Natural killer cell treated with Interleukin-12 subunit alpha and Interleukin-12 subunit beta and Interleukin-15 and Interleukin-18, amount 100 ng/mL, for 72 hours (primary cell): ENCODE data around the gene PDIA2. TPM values are rescaled to one million over a fixed set of nuclear protein-coding genes. Genes with fewer than 3 reads are reported as not detected.

ENCODE experiments used
- ATAC-seq, 2 donors: fragments of 150-1000 bp; cut with Tn5 transposase in 1 of 2; sonication (Bioruptor Pico), chemical (Tn5 transposase) in 1 of 2; 2 replicates each; pipeline ENCODE4 v1.10.0; 2021
- DNase-seq: peaks from one replicate; pipeline ENCODE4 v3.0.0; 2022; ENCODE audit warnings: low spot score
- H3K27ac Mint-ChIP-seq, 2 donors: 1 replicate in 1 of 2; 2 replicates in 1 of 2; pipeline ENCODE4 v1.8.0; 2022; ENCODE audit warnings: mixed read lengths in 2 of 2, mild to moderate bottlenecking in 1 of 2, moderate library complexity in 1 of 2
- H3K27me3 Mint-ChIP-seq, 2 donors: 1 replicate in 1 of 2; 2 replicates in 1 of 2; pipeline ENCODE4 v1.8.0; 2022; ENCODE audit warnings: mixed read lengths in 2 of 2
- H3K36me3 Mint-ChIP-seq: one replicate; pipeline ENCODE4 v1.8.0; 2022; ENCODE audit warnings: mixed read lengths
- H3K4me1 Mint-ChIP-seq, 2 donors: 1 replicate in 1 of 2; 2 replicates in 1 of 2; pipeline ENCODE4 v1.8.0; 2022; ENCODE audit warnings: low read depth in 2 of 2, mixed read lengths in 2 of 2, mild to moderate bottlenecking in 1 of 2
- H3K4me3 Mint-ChIP-seq: one replicate; pipeline ENCODE4 v1.8.0; 2022; ENCODE audit warnings: mixed read lengths
- H3K9me3 Mint-ChIP-seq: 2 replicates; pipeline ENCODE4 v1.8.0; 2022; ENCODE audit warnings: mixed read lengths
- total RNA-seq, 2 donors: library from RNA; stranded (reverse); gene quantifications; one replicate each; pipeline ENCODE4 v1.2.3, GENCODE V29; 2022

PDIA2 gene
- total RNA-seq = not detected

- H3K27ac Mint-ChIP-seq = no peak within 1 kb of the TSS
- ATAC-seq (no peak), DNase-seq (no peak)
- no peaks in the 10 kb centered on the region for H3K9me3 Mint-ChIP-seq
- H3K27me3 Mint-ChIP-seq = no peaks in the 10 kb centered on the region
- H3K4me1 Mint-ChIP-seq = peaks cover 6 to 7% of the 10 kb centered on the region in 2 donors
- H3K4me3 Mint-ChIP-seq = no peak within 1 kb of the TSS
- H3K36me3 Mint-ChIP-seq = no peaks in the 10 kb centered on the region
Observed at GRCh38 chr16:283033-283805, at the start of gene PDIA2. TSS of gene PDIA2 (plus strand) at chr16:283164. CDS start at chr16:283170, 6 bp downstream.

GRCh38 chr16:234468-235305 is 48.3 kb upstream of the PDIA2 start, which contains the start of gene FAM234A:
TSS of gene FAM234A (plus strand) at chr16:234821. CDS start at chr16:254414, 19,593 bp downstream.
- H3K9me3 Mint-ChIP-seq = no peaks in the 10 kb centered on the region
- peaks cover 12 to 16% of the 10 kb centered on the region in 2 donors for H3K4me1 Mint-ChIP-seq
- H3K4me3 Mint-ChIP-seq = peak within 1 kb of the TSS; percentile 100
- no peaks in the 10 kb centered on the region for H3K36me3 Mint-ChIP-seq
- no peaks in the 10 kb centered on the region for H3K27me3 Mint-ChIP-seq
- DNase-seq = peak; percentile 95
- ATAC-seq = peak; percentile 93 to 95
- H3K27ac Mint-ChIP-seq = peak within 1 kb of the TSS; percentile 91 to 95

GRCh38 chr16:239948-240277 is 43.1 kb upstream of the PDIA2 start:
- Mint-ChIP-seq H3K27me3 (no peaks in the 10 kb centered on the region), H3K4me3 (no peak overlapping the region), H3K27ac (no peak overlapping the region), H3K9me3 (no peaks in the 10 kb centered on the region), H3K4me1 (peaks cover 13 to 27% of the 10 kb centered on the region in 2 donors), H3K36me3 (no peaks in the 10 kb centered on the region)
- DNase-seq = no peak
- ATAC-seq = no peak

DNA sequence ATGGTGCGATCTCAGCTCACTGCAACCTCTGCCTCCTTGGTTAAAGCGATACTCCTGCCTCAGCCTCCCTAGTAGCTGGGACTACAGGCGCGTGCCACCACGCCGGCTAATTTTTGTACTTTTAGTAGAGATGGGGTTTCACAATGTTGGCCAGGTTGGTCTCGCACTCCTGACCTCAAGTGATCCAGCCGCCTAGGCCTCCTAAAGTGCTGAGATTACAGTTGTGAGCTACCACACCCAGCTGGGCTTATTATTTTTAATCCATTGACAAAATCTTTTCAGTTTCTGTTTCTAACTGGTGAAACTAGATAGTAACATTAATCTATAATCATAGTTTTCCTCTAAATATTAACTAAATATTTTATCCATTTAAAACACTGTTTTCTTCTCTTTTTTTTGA is 42.4 kb upstream of the PDIA2 start:
- Mint-ChIP-seq H3K4me1 (peaks cover 7 to 23% of the 10 kb centered on the region in 2 donors), H3K36me3 (no peaks in the 10 kb centered on the region), H3K27ac (no peak overlapping the region), H3K27me3 (no peaks in the 10 kb centered on the region), H3K9me3 (no peaks in the 10 kb centered on the region), H3K4me3 (no peak overlapping the region)
- no peak for ATAC-seq
- DNase-seq = no peak

GRCh38 chr16:242281-242680 is 40.7 kb upstream of the PDIA2 start:
- H3K9me3 Mint-ChIP-seq = no peaks in the 10 kb centered on the region
- H3K27ac Mint-ChIP-seq = no peak overlapping the region
- DNase-seq = no peak
- H3K36me3 Mint-ChIP-seq = no peaks in the 10 kb centered on the region
- H3K4me3 Mint-ChIP-seq = no peak overlapping the region
- ATAC-seq = no peak
- peaks cover 11 to 27% of the 10 kb centered on the region in 2 donors for H3K4me1 Mint-ChIP-seq
- H3K27me3 Mint-ChIP-seq = no peaks in the 10 kb centered on the region

GRCh38 chr16:243348-243747 is 39.6 kb upstream of the PDIA2 start:
- Mint-ChIP-seq H3K27ac (no peak overlapping the region), H3K4me3 (no peak overlapping the region), H3K27me3 (no peaks in the 10 kb centered on the region), H3K36me3 (no peaks in the 10 kb centered on the region), H3K4me1 (peaks cover 11 to 27% of the 10 kb centered on the region in 2 donors), H3K9me3 (no peaks in the 10 kb centered on the region)
- DNase-seq (no peak), ATAC-seq (no peak)

- Mint-ChIP-seq H3K4me3 (no peak overlapping the region), H3K27me3 (no peaks in the 10 kb centered on the region), H3K4me1 (peaks cover 11 to 21% of the 10 kb centered on the region in 2 donors), H3K9me3 (no peaks in the 10 kb centered on the region), H3K36me3 (no peaks in the 10 kb centered on the region), H3K27ac (no peak overlapping the region)
- no peak for ATAC-seq
- no peak for DNase-seq
Observed at GRCh38 chr16:245105-245504, 37.9 kb upstream of the PDIA2 start.

DNA sequence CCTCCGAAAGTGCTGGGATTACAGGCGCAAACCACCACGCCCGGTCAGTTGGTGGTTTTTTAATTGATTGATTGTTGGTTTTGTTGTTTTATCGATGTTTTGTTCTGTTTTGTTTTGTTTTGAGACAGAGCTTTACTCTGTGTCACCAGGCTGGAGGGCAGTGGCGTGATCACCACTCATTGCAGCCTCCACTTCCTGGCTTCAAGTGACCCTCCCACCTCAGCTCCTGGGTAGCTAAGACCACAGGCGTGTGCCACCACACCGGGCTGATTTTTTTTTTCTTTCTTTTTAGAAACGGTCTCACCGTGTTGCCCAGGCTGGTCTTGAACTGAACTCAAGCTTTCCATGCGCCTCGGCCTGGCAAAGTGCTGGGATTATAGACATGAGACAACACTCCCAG is 35.9 kb upstream of the PDIA2 start:
- peak in 1 of 2 donors; percentile 58 for ATAC-seq
- H3K4me1 Mint-ChIP-seq = peaks cover 6 to 8% of the 10 kb centered on the region in 2 donors
- no peaks in the 10 kb centered on the region for H3K9me3 Mint-ChIP-seq
- no peaks in the 10 kb centered on the region for H3K36me3 Mint-ChIP-seq
- DNase-seq = no peak
- H3K4me3 Mint-ChIP-seq = no peak overlapping the region
- H3K27me3 Mint-ChIP-seq = no peaks in the 10 kb centered on the region
- H3K27ac Mint-ChIP-seq = no peak overlapping the region

- Mint-ChIP-seq H3K36me3 (no peaks in the 10 kb centered on the region), H3K27me3 (no peaks in the 10 kb centered on the region), H3K9me3 (no peaks in the 10 kb centered on the region), H3K27ac (no peak overlapping the region), H3K4me3 (no peak overlapping the region), H3K4me1 (peaks cover 15 to 19% of the 10 kb centered on the region in 2 donors)
- no peak for DNase-seq
- no peak for ATAC-seq
Observed at GRCh38 chr16:249431-249830, 33.5 kb upstream of the PDIA2 start.

DNA sequence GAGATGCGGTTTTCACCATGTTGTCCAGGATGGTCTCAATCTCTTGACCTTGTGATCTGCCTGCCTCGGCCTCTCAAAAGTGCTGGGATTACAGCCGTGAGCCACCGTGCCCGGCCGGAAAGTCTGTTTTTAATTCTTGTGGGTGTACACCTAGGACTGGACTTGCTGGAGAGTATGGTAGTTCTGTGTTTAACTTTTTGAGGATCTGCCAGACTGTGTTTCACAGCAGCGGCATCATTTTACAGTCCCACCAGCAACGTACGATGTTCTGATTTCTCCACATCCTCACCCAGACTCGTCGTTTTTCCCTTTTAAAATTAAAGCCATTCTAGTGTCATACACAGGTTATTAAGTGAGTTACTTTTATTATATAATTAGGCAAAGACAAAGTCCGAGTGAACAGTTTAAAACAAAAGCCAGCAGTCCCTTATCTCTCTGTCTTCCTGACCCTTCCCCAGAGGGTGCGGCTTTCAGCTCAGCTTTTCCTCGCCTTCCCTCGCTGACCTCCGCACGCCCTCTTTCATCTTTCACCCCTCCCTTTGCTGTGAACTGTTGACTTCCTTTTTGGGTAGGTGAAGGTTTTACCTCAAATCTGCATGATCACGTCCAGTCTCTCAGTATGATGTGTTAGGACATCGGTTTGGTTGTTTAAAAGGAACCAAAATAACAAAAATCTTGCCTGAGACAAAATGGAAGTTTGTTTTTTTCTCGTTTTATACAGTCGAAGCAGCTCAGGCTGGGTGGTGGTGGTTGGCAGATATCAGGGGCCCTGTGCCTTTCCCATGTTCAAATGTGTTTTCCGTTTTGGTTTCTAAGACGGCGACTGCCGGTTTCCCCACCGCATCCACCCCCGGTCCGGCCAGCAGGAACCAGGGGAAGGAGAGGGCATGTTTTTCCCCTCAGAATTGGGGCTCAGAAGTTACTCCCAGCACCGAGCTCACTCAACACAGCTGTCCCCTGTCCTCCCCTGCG is 30.3 kb upstream of the PDIA2 start:
- no peaks in the 10 kb centered on the region for H3K9me3 Mint-ChIP-seq
- peaks cover 4% of the 10 kb centered on the region for H3K36me3 Mint-ChIP-seq
- ATAC-seq (peak; percentile 73 to 84), DNase-seq (no peak)
- H3K27ac Mint-ChIP-seq = peak overlapping the region; percentile 75 to 85
- H3K4me3 Mint-ChIP-seq = peak overlapping the region; percentile 90
- H3K27me3 Mint-ChIP-seq = no peaks in the 10 kb centered on the region
- H3K4me1 Mint-ChIP-seq = peaks cover 15% of the 10 kb centered on the region in 2 donors

DNA sequence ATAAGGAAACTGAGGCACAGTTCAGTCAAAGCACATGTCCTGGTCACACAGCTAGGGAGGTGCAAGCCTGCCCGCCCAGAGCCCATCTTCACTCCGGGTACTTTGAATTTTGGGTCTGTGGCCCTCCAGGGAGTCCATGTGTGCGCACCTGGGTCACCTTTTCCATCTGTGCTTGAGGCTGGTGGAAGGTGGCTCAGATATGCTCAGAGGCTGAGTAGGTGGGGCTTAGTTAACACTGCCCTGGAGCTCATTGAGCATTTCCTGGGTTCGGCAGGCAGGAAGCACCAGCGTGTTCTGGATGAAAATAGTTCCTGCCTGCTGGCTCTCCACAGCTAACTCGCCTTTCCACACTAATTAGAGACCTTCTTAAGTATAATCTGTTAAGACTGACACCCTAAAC is 29.1 kb upstream of the PDIA2 start:
- Mint-ChIP-seq H3K36me3 (peaks cover 4% of the 10 kb centered on the region), H3K27me3 (no peaks in the 10 kb centered on the region), H3K4me3 (no peak overlapping the region), H3K4me1 (peaks cover 16% of the 10 kb centered on the region in 2 donors), H3K9me3 (no peaks in the 10 kb centered on the region), H3K27ac (no peak overlapping the region)
- no peak for DNase-seq
- ATAC-seq = no peak

DNA sequence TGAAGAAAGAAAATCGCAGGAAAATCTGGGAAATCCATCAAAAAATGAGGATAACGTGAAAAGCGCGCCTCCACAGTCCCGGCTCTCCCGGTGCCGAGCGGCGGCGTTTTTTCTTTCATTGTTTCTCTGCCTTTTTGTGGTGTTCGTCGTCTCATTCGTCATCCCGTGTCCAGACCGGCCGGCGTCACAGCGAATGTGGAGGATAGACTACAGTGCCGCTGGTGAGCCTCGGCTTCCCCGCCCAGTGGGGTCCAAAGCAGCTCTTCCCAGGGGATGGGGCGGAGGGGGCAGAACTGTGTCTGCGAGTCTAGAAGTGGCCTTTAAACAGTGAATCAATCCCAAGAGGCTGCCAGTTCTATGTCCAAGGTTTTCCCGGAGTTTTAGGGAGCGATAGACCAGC is 28.5 kb upstream of the PDIA2 start:
- no peak for ATAC-seq
- Mint-ChIP-seq H3K9me3 (no peaks in the 10 kb centered on the region), H3K27ac (no peak overlapping the region)

DNA sequence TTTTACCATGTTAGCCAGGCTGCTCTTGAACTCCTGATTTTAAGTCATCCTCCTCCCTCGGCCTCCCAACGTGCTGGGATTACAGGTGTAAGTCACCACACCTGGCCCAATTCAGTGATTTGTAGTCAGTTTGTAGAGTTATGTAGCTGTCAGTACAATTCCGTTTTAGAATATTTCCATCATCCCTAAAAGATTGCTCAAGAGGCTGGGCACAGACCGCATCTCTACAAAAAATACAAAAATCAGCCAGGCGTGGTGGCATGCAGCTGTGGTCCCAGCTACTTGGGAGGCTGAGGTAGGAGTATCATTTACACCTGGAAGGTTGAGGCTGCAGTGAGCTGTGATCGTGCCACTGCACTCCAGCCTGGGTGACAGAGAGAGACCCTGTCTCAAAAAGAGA is 27.8 kb upstream of the PDIA2 start:
- Mint-ChIP-seq H3K36me3 (peaks cover 4% of the 10 kb centered on the region), H3K4me1 (peaks cover 22% of the 10 kb centered on the region in 2 donors), H3K4me3 (no peak overlapping the region)

More for the DNA sequence above, 28.5 kb upstream of the PDIA2 start:
- Mint-ChIP-seq H3K4me3 (no peak overlapping the region), H3K36me3 (peaks cover 4% of the 10 kb centered on the region), H3K27me3 (no peaks in the 10 kb centered on the region), H3K4me1 (peaks cover 22% of the 10 kb centered on the region in 2 donors)
- DNase-seq = no peak

More for the DNA sequence above, 27.8 kb upstream of the PDIA2 start:
- no peak for DNase-seq
- Mint-ChIP-seq H3K27ac (no peak overlapping the region), H3K27me3 (no peaks in the 10 kb centered on the region), H3K9me3 (no peaks in the 10 kb centered on the region)
- ATAC-seq = no peak
